ENCODE results near the gene DKKL1.
A peak's percentile ranks its signal among the peaks of the same experiment; 100 is the strongest.

Gene DKKL1

DNA sequence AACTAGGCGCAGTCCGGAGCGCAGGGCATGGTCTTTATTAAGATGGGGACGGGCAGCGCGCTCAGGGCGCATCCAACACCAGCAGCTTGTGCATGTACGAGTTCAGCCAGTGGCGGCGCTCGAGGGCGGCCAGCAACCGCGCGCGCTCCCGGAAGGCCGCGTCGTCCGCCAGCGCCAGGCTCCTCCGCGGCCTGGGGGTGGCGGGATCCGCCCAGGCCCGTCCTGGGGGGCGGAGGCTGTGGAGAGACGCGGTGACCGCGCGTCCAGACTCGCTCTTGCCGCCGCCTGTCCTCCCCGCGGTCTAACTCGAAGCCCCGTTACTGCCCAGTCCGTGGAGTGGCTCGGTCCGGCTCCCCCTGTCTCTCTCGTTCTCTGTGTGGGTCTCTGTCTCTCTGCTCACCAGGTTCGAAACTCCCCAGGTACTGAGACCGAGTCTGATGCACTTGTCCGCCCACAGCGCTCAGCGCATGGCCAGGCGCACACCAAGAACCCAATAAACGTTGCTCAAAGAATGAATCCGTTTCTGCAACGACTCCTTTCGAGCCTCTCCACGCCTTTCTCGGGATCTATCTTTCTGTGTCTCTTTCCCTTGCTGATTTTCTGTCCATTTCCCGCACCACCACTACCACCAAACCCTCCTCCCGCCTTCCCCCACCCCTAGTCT, 58.9 kb downstream of the DKKL1 start:
- peak in 1 of 3 experiments; percentile 49 for DNase-seq (ENCODE audit: low read depth in 3 of 3)

DNA sequence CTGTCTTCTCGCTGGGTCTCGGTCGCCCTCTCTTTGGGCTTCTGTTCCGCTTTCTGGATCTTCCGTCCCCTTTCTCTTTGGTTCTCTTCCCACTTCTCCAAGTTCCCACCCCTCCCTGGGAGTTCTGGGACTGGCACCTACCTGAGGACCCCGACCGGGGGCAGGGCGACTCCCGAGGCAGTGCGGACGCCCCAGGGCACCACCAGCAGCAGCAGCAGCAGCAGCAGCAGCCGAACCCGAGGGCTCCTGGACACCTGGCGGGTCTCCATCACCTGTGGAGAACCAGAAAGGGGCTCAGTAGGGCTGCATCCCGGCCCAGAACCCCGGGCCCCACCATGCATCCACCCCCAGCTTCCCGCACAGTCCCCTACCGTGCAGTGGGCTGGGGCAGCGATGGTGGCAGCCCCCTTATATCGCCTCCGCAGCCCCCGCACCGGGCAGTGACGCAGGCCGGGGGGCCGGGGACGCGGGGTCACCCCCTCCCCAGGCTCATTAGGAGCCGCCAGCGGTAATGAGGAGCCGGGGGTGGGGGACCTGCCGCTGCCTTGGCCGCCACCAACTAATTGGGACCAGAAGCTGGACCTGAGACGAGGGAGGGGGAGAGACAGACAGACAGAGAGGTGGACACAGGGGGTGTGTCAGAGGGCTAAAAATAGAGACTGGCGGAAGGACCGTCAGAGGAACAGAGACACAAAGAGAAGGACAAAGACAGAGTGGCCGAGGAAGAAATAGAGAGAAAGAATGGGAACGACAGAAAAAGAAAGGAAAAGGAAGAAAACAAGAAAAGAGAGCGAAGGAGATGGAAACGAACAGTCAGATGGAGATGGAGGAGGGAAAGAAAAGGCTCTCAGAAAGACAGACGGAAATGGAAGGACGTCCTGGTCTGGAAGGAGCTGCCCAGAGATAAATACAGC, 59.7 kb downstream of the DKKL1 start, which contains the start of gene PTH2:
Gene PTH2 (minus strand): TSS at position 371 of the 914 bp plus-strand sequence. CDS start 102 bp downstream, at position 269.
- no peak for DNase-seq (ENCODE audit: low read depth in 3 of 3)

DNA sequence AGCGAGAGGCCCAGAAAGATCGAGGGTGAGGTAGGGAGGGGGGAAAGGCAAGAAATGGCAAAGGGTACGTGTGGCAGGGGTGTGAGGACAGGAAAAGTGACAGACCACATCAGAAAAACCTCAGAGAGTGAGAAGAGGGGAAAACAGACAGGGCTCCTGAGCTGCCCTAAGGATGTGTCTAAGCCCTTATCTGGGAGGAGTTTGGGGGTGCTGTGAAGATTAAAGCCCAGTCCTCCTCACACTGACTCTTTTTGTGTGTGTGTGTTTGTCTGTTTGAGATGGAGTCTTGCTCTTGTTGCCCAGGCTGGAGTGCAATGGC, 60.3 kb downstream of the DKKL1 start:
- DNase-seq (ENCODE audit: low read depth in 3 of 3), result no peak
